Left renal pelvis (tissue), 4 donors: ENCODE measurements around the gene GEMIN8. TPM values are rescaled to one million over a fixed set of nuclear protein-coding genes. Genes with fewer than 3 reads are reported as not detected.

Source experiments
- DNase-seq, 4 donors: peaks; one replicate each; pipeline ENCODE4 v3.0.0-alpha.2; 2013; ENCODE audit warnings: low read depth in 4 of 4, low spot score in 3 of 4
- polyA plus RNA-seq, 4 donors: library from polyadenylated mRNA; unstranded; fragments of 120-200 nt; gene quantifications; one replicate each; pipeline ENCODE4 v1.2.1, GENCODE V29; 2013; ENCODE audit not compliant: insufficient read length in 4 of 4

Gene GEMIN8
- 10 to 100 TPM; 24.9 to 39.1 (median 26.9) TPM for polyA plus RNA-seq

- DNase-seq, result peak; percentile 61 to 72 (median 69)
Measured at GRCh38 chrX:14029425-14030173, at the start of gene GEMIN8. GEMIN8 (minus strand) TSS chrX:14029892; CDS start chrX:14021478, 8,414 bp downstream.

GRCh38 chrX:14076639-14077038, 46.9 kb upstream of the GEMIN8 start:
- DNase-seq, result no peak

GRCh38 chrX:14073556-14073955, 43.9 kb upstream of the GEMIN8 start:
- DNase-seq, result peak in 1 of 4 donors; percentile 5

- peak in 1 of 4 donors; percentile 2 for DNase-seq
Measured at GRCh38 chrX:14073071-14073470, 43.4 kb upstream of the GEMIN8 start.

- DNase-seq, result no peak
Measured at GRCh38 chrX:14065800-14066199, 36.1 kb upstream of the GEMIN8 start.

- DNase-seq, result no peak
Measured at GRCh38 chrX:14064626-14065432, 35.1 kb upstream of the GEMIN8 start.

GRCh38 chrX:14062524-14062923, 32.8 kb upstream of the GEMIN8 start:
- DNase-seq, result no peak

GRCh38 chrX:14056206-14056605, 26.5 kb upstream of the GEMIN8 start:
- no peak for DNase-seq

GRCh38 chrX:14051416-14051815, 21.7 kb upstream of the GEMIN8 start:
- DNase-seq, result no peak

- DNase-seq, result no peak
Measured at GRCh38 chrX:14050709-14051108, 21.0 kb upstream of the GEMIN8 start.

GRCh38 chrX:14043209-14043608, 13.5 kb upstream of the GEMIN8 start:
- DNase-seq, result no peak

- no peak for DNase-seq
Measured at GRCh38 chrX:14039344-14039743, 9.7 kb upstream of the GEMIN8 start.

GRCh38 chrX:14038375-14039085, 8.8 kb upstream of the GEMIN8 start:
- DNase-seq, result no peak

- no peak for DNase-seq
Measured at GRCh38 chrX:14032406-14032805, 2.7 kb upstream of the GEMIN8 start.

- DNase-seq, result no peak
Measured at GRCh38 chrX:14030174-14030530, 460 bp upstream of the GEMIN8 start.

GRCh38 chrX:14029039-14029424, 660 bp downstream of the GEMIN8 start:
- no peak for DNase-seq

- no peak for DNase-seq
Measured at GRCh38 chrX:14028473-14028872, 1.2 kb downstream of the GEMIN8 start.

- no peak for DNase-seq
Measured at GRCh38 chrX:14027511-14028019, 2.1 kb downstream of the GEMIN8 start.

- no peak for DNase-seq
Measured at GRCh38 chrX:14027036-14027435, 2.7 kb downstream of the GEMIN8 start.

- no peak for DNase-seq
Measured at GRCh38 chrX:14026121-14026520, 3.6 kb downstream of the GEMIN8 start.

GRCh38 chrX:14022019-14022418, 7.7 kb downstream of the GEMIN8 start:
- DNase-seq, result no peak
